Stimulated activated CD8-positive, alpha-beta memory T cell treated with anti-CD3 and anti-CD28 coated beads, Interleukin-12 subunit alpha, Interleukin-12 subunit beta, amount 100 ng/mL, for 1 hour (primary cell): Measurements from ENCODE around the gene SGTA.
A peak's percentile ranks its signal among the peaks of the same experiment; 100 is the strongest.

Experiments used
- DNase-seq: peaks from one replicate; pipeline ENCODE4 v3.0.0-alpha.2; 2020; ENCODE audit warnings: low read depth

SGTA gene

GRCh38 chr19:2751438-2751830, 31.6 kb downstream of the SGTA start:
- no peak for DNase-seq

GRCh38 chr19:2750808-2751437, 32.1 kb downstream of the SGTA start:
- no peak for DNase-seq

- no peak for DNase-seq
Observed at GRCh38 chr19:2747349-2747748, 35.7 kb downstream of the SGTA start.

GRCh38 chr19:2744113-2744512, 39.0 kb downstream of the SGTA start:
- no peak for DNase-seq

GRCh38 chr19:2743099-2743498, 40.0 kb downstream of the SGTA start:
- DNase-seq: no peak

- no peak for DNase-seq
Observed at GRCh38 chr19:2740314-2740656, 42.8 kb downstream of the SGTA start.

- DNase-seq: peak; percentile 99
Observed at GRCh38 chr19:2739602-2740313, 43.3 kb downstream of the SGTA start, which contains the start of gene SLC39A3. SLC39A3 (minus strand) TSS chr19:2740017; CDS start chr19:2737257, 2,760 bp downstream.

GRCh38 chr19:2736550-2737190, 46.4 kb downstream of the SGTA start:
- no peak for DNase-seq

GRCh38 chr19:2735374-2735773, 47.7 kb downstream of the SGTA start:
- no peak for DNase-seq

GRCh38 chr19:2734589-2735288, 48.3 kb downstream of the SGTA start:
- DNase-seq: no peak

- no peak for DNase-seq
Observed at GRCh38 chr19:2733930-2734588, 49.0 kb downstream of the SGTA start.

GRCh38 chr19:2732883-2733282, 50.2 kb downstream of the SGTA start:
- no peak for DNase-seq

- DNase-seq: no peak
Observed at GRCh38 chr19:2732157-2732725, 50.8 kb downstream of the SGTA start.

- no peak for DNase-seq
Observed at GRCh38 chr19:2731181-2731995, 51.7 kb downstream of the SGTA start.

- no peak for DNase-seq
Observed at GRCh38 chr19:2729943-2730818, 52.9 kb downstream of the SGTA start.

- no peak for DNase-seq
Observed at GRCh38 chr19:2728783-2729387, 54.2 kb downstream of the SGTA start.

GRCh38 chr19:2727640-2727944, 55.5 kb downstream of the SGTA start:
- no peak for DNase-seq

- no peak for DNase-seq
Observed at GRCh38 chr19:2726904-2727639, 56.0 kb downstream of the SGTA start.
